Vagina (tissue), 2 donors: ENCODE results near the gene TMEM171. TPM values are rescaled to one million over a fixed set of nuclear protein-coding genes. Genes with fewer than 3 reads are reported as not detected.

Experiments used
- DNase-seq, 2 donors: peaks; one replicate each; pipeline ENCODE4 v3.0.0-alpha.2; 2017; ENCODE audit errors: extremely low spot score in 2 of 2
- H3K27ac ChIP-seq: fragments of 200-600 bp; sonication (generic); one replicate; pipeline ENCODE4 v1.5.1; 2019
- H3K27me3 ChIP-seq: fragments of 200-600 bp; sonication (generic); one replicate; pipeline ENCODE4 v1.5.1; 2019
- H3K36me3 ChIP-seq, 2 donors: fragments of 200-600 bp; sonication (generic); one replicate each; pipeline ENCODE4 v1.5.1; 2017 to 2019
- H3K4me1 ChIP-seq: fragments of 200-600 bp; sonication (generic); one replicate; pipeline ENCODE4 v1.5.1; 2019
- H3K4me3 ChIP-seq, 2 donors: fragments of 200-600 bp; sonication (generic); 1 replicate in 1 of 2; 2 replicates in 1 of 2; pipeline ENCODE4 v1.5.1; 2016 to 2019
- H3K9me3 ChIP-seq: fragments of 200-600 bp; sonication (generic); one replicate; pipeline ENCODE4 v1.5.1; 2019
- CTCF ChIP-seq, 3 experiments: fragments of 450-650 bp in 2 of 3; fragments of 200-600 bp in 1 of 3; sonication (generic) in 1 of 3; IDR thresholded peaks; one replicate each; pipeline ENCODE4 v1.5.1; 2017 to 2019; ENCODE audit warnings: antibody characterized with exemption in 3 of 3, mild to moderate bottlenecking in 2 of 3, moderate library complexity in 2 of 3
- POLR2A ChIP-seq, 2 donors: fragments of 450-650 bp; IDR thresholded peaks; one replicate each; pipeline ENCODE4 v1.6.1; 2017; ENCODE audit warnings: antibody characterized with exemption in 2 of 2, mild to moderate bottlenecking in 2 of 2, moderate library complexity in 2 of 2
- POLR2AphosphoS5 ChIP-seq, 2 donors: sonication (generic); formaldehyde crosslinking; IDR thresholded peaks; one replicate each; pipeline ENCODE4 v1.9.0; 2017; ENCODE audit warnings: antibody characterized with exemption in 2 of 2, mild to moderate bottlenecking in 2 of 2, low read depth in 1 of 2; ENCODE audit not compliant: insufficient read depth in 1 of 2
- intact Hi-C: fragments of 100-400 bp; cut with DNase I; formaldehyde crosslinking; loops from one replicate; pipeline ENCODE4 v1.15.1; 2023
- total RNA-seq: library from RNA; depleted of rRNA; stranded (reverse); fragments of >200 nt; gene quantifications from one replicate; pipeline ENCODE4 v1.2.3, GENCODE V29; 2016

Gene TMEM171
- total RNA-seq, 1 donor from 2014 or later, result not detected

GRCh38 chr5:73137563-73138530 is 17.5 kb downstream of the TMEM171 start:
- DNase-seq, result no peak
- no peak for TF ChIP-seq POLR2A (IDR thresholded peaks at IDR 0.05)
- TF ChIP-seq CTCF (IDR thresholded peaks at IDR 0.05), result no peak
- TF ChIP-seq POLR2AphosphoS5 (IDR thresholded peaks at IDR 0.05; ENCODE audit: insufficient read depth in 1 of 2, low read depth in 1 of 2), result no peak
- no peaks in the 10 kb centered on the region for H3K4me1 ChIP-seq

GRCh38 chr5:73139485-73139884 is 19.1 kb downstream of the TMEM171 start:
- TF ChIP-seq POLR2A (IDR thresholded peaks at IDR 0.05) (no peak), POLR2AphosphoS5 (IDR thresholded peaks at IDR 0.05; ENCODE audit: insufficient read depth in 1 of 2, low read depth in 1 of 2) (no peak), CTCF (IDR thresholded peaks at IDR 0.05) (no peak)
- Histone ChIP-seq H3K9me3 (no peaks in the 10 kb centered on the region), H3K27ac (no peak overlapping the region), H3K4me3 (no peak overlapping the region), H3K27me3 (no peaks in the 10 kb centered on the region), H3K4me1 (no peaks in the 10 kb centered on the region), H3K36me3 (no peaks in the 10 kb centered on the region)
- intact Hi-C loops, result no loop called here
- DNase-seq, result no peak

More at GRCh38 chr5:73137563-73138530, 17.5 kb downstream of the TMEM171 start:
- Histone ChIP-seq H3K4me3 (no peak overlapping the region), H3K9me3 (no peaks in the 10 kb centered on the region), H3K27me3 (no peaks in the 10 kb centered on the region), H3K27ac (no peak overlapping the region), H3K36me3 (no peaks in the 10 kb centered on the region)
- intact Hi-C loops, result no loop called here

GRCh38 chr5:73140801-73141200 is 20.4 kb downstream of the TMEM171 start:
- no peaks in the 10 kb centered on the region for H3K4me1 ChIP-seq
- no peak for DNase-seq
- no peaks in the 10 kb centered on the region for H3K36me3 ChIP-seq
- H3K4me3 ChIP-seq, result no peak overlapping the region
- TF ChIP-seq CTCF (IDR thresholded peaks at IDR 0.05) (no peak), POLR2AphosphoS5 (IDR thresholded peaks at IDR 0.05; ENCODE audit: insufficient read depth in 1 of 2, low read depth in 1 of 2) (no peak), POLR2A (IDR thresholded peaks at IDR 0.05) (no peak)
- intact Hi-C loops, result no loop called here
- no peak overlapping the region for H3K27ac ChIP-seq
- H3K9me3 ChIP-seq, result no peaks in the 10 kb centered on the region
- no peaks in the 10 kb centered on the region for H3K27me3 ChIP-seq

GRCh38 chr5:73142035-73142434 is 21.7 kb downstream of the TMEM171 start:
- H3K4me1 ChIP-seq, result no peaks in the 10 kb centered on the region
- TF ChIP-seq CTCF (IDR thresholded peaks at IDR 0.05), result no peak
- no peak for TF ChIP-seq POLR2AphosphoS5 (IDR thresholded peaks at IDR 0.05; ENCODE audit: insufficient read depth in 1 of 2, low read depth in 1 of 2)
- no peak for TF ChIP-seq POLR2A (IDR thresholded peaks at IDR 0.05)
- H3K9me3 ChIP-seq, result no peaks in the 10 kb centered on the region
- DNase-seq, result no peak
- H3K27me3 ChIP-seq, result no peaks in the 10 kb centered on the region
- no peaks in the 10 kb centered on the region for H3K36me3 ChIP-seq
- no peak overlapping the region for H3K27ac ChIP-seq
- H3K4me3 ChIP-seq, result no peak overlapping the region
- intact Hi-C loops, result no loop called here

GRCh38 chr5:73143716-73144115 is 23.3 kb downstream of the TMEM171 start:
- TF ChIP-seq POLR2A (IDR thresholded peaks at IDR 0.05) (no peak), CTCF (IDR thresholded peaks at IDR 0.05) (no peak), POLR2AphosphoS5 (IDR thresholded peaks at IDR 0.05; ENCODE audit: insufficient read depth in 1 of 2, low read depth in 1 of 2) (no peak)
- Histone ChIP-seq H3K36me3 (no peaks in the 10 kb centered on the region), H3K27ac (no peak overlapping the region), H3K4me1 (no peaks in the 10 kb centered on the region), H3K4me3 (no peak overlapping the region), H3K27me3 (no peaks in the 10 kb centered on the region), H3K9me3 (no peaks in the 10 kb centered on the region)
- intact Hi-C loops, result no loop called here
- no peak for DNase-seq
